Keratinocyte (primary cell): ENCODE results near the gene AFG1L. TPM values are rescaled to one million over a fixed set of nuclear protein-coding genes. Genes with fewer than 3 reads are reported as not detected.

ENCODE experiments used
- DNase-seq: peaks from one replicate; pipeline ENCODE4 v3.0.0-alpha.2; 2011; ENCODE audit warnings: low read depth, missing footprints, low spot score
- FAIRE-seq: peaks from 2 replicates; lab custom pipeline; 2011; peaks lifted over from hg19 to GRCh38; lab: Jason Lieb, UNC
- H2AFZ ChIP-seq: 2 replicates; pipeline ENCODE4 v1.6.0; 2012; ENCODE audit warnings: low read length, control low read depth, inconsistent platforms; ENCODE audit not compliant: control insufficient read depth
- H3K27ac ChIP-seq: 2 replicates; pipeline ENCODE4 v1.5.1; 2011; ENCODE audit warnings: low read length; ENCODE audit not compliant: control insufficient read depth, insufficient read depth
- H3K27me3 ChIP-seq: 3 replicates; pipeline ENCODE4 v1.6.0; 2011; ENCODE audit warnings: low read length; ENCODE audit not compliant: control insufficient read depth, insufficient read depth; ENCODE audit errors: extremely low read depth
- H3K36me3 ChIP-seq, 2 experiments: 2 replicates in 1 of 2; 3 replicates in 1 of 2; pipeline ENCODE4 v1.5.1; 2011; ENCODE audit warnings: low read length in 2 of 2, mild to moderate bottlenecking in 1 of 2; ENCODE audit not compliant: control insufficient read depth in 2 of 2, insufficient read depth in 2 of 2; ENCODE audit errors: extremely low read depth in 1 of 2
- H3K4me1 ChIP-seq: 3 replicates; pipeline ENCODE4 v1.5.1; 2011; ENCODE audit warnings: low read length; ENCODE audit not compliant: control insufficient read depth, insufficient read depth; ENCODE audit errors: extremely low read depth
- H3K4me2 ChIP-seq: 3 replicates; pipeline ENCODE4 v1.6.0; 2011; ENCODE audit warnings: low read depth, low read length; ENCODE audit not compliant: control insufficient read depth, insufficient read depth; ENCODE audit errors: extremely low read depth
- H3K4me3 ChIP-seq, 3 experiments: fragments of 200-600 bp in 1 of 3; sonication (generic) in 1 of 3; 2 replicates in 2 of 3; 3 replicates in 1 of 3; pipeline ENCODE4 v1.5.1; 2011 to 2016; ENCODE audit warnings: low read length in 3 of 3, mild to moderate bottlenecking in 3 of 3, control low read depth in 2 of 3, inconsistent platforms in 1 of 3, low read depth in 1 of 3, mixed read lengths in 1 of 3, mixed run types in 1 of 3, moderate library complexity in 1 of 3; ENCODE audit not compliant: control insufficient read depth in 2 of 3, insufficient read depth in 2 of 3; ENCODE audit errors: extremely low read depth in 1 of 3
- H3K79me2 ChIP-seq: 2 replicates; pipeline ENCODE4 v1.6.0; 2012; ENCODE audit warnings: low read length; ENCODE audit not compliant: control insufficient read depth, insufficient read depth
- H3K9ac ChIP-seq: 3 replicates; pipeline ENCODE4 v1.6.0; 2011; ENCODE audit warnings: low read length; ENCODE audit not compliant: control insufficient read depth, insufficient read depth; ENCODE audit errors: extremely low read depth
- H3K9me1 ChIP-seq: 3 replicates; pipeline ENCODE4 v1.6.0; 2011; ENCODE audit warnings: low read length; ENCODE audit not compliant: control insufficient read depth, insufficient read depth; ENCODE audit errors: extremely low read depth
- H3K9me3 ChIP-seq: 2 replicates; pipeline ENCODE4 v1.5.1; 2012; ENCODE audit warnings: low read depth, low read length; ENCODE audit not compliant: control insufficient read depth
- H4K20me1 ChIP-seq: 3 replicates; pipeline ENCODE4 v1.6.0; 2011; ENCODE audit warnings: low read length; ENCODE audit not compliant: control insufficient read depth, insufficient read depth; ENCODE audit errors: extremely low read depth
- EZH2 ChIP-seq: IDR thresholded peaks from one replicate; pipeline ENCODE4 v1.6.1; 2012; ENCODE audit warnings: inconsistent platforms, mild to moderate bottlenecking, low read length, moderate library complexity
- dilution Hi-C: fragments of 300-500 bp; cut with MboI; formaldehyde crosslinking; loops from one replicate; pipeline ENCODE4 v1.7.0; 2020; ENCODE audit warnings: low sequenced_read_pairs; ENCODE audit not compliant: extremely low pct_ligation_motif_present
- polyA plus RNA-seq, 5 experiments: library from polyadenylated mRNA; depleted of rRNA in 3 of 5; stranded (reverse) in 3 of 5; stranded (forward) in 1 of 5; unstranded in 1 of 5; fragments of >200 nt; gene quantifications; 1 replicate in 1 of 5; 2 replicates in 3 of 5; 3 replicates in 1 of 5; pipeline versions ENCODE4 v1.2.1 to v1.2.3, GENCODE V29; 2011 to 2012; ENCODE audit warnings: missing spikeins in 2 of 5, low read depth in 1 of 5, low replicate concordance in 1 of 5
- TF ChIP-seq, protein P1 (sequence below), 3 experiments: IDR thresholded peaks in 1 of 3; conservative IDR thresholded peaks in 1 of 3; optimal IDR thresholded peaks in 1 of 3; 2 replicates in 2 of 3; 3 replicates in 1 of 3; pipeline versions ENCODE3 to v1.5.1; 2011; ENCODE audit warnings: low read length in 3 of 3, mild to moderate bottlenecking in 3 of 3, moderate library complexity in 2 of 3, control low read depth in 1 of 3, inconsistent platforms in 1 of 3; ENCODE audit not compliant: insufficient read depth in 2 of 3; ENCODE audit errors: extremely low read depth in 1 of 3

The AFG1L gene
- polyA plus RNA-seq, 1 donor (not counting 4 experiments of a cell fraction or from before 2014, with no cell fraction given), result 3.1 TPM

DNA sequence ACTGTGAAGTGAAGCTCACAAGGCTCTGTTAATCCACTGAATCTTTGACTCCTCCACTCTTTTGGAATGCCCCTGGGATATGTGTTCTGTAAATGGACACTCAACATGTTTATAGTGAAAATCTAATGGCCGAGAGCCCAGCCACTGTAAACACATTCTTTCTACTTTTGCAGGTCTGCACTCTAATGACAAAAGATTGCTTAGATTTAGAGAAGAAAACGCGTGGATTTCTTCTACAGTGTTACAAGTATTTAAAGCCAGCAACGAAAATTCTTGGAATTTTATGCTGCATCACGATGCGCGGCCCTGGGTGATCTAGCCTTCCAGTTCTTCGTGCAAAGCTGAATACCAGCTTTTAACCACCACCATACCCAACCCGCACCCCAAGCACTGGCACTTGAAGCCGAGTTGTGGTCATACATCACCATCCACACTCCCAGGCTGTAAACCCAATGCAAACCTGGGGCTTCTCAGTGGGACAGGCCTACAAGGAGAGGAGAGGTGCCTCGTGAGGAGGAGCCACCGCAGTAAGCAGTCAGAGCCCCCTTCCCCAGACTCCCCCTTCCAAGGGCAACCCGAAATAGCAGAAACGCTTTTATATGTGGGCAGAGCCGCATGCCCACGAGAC is 262.1 kb downstream of the AFG1L start:
- no peaks in the 10 kb centered on the region for H3K27me3 ChIP-seq
- peaks cover 5% of the 10 kb centered on the region for H3K79me2 ChIP-seq
- no peaks in the 10 kb centered on the region for H3K9me1 ChIP-seq
- H3K9me3 ChIP-seq, result no peaks in the 10 kb centered on the region
- H3K4me2 ChIP-seq, result peak overlapping the region; percentile 91
- TF ChIP-seq EZH2, result no peak
- TF ChIP-seq, protein P1, sequence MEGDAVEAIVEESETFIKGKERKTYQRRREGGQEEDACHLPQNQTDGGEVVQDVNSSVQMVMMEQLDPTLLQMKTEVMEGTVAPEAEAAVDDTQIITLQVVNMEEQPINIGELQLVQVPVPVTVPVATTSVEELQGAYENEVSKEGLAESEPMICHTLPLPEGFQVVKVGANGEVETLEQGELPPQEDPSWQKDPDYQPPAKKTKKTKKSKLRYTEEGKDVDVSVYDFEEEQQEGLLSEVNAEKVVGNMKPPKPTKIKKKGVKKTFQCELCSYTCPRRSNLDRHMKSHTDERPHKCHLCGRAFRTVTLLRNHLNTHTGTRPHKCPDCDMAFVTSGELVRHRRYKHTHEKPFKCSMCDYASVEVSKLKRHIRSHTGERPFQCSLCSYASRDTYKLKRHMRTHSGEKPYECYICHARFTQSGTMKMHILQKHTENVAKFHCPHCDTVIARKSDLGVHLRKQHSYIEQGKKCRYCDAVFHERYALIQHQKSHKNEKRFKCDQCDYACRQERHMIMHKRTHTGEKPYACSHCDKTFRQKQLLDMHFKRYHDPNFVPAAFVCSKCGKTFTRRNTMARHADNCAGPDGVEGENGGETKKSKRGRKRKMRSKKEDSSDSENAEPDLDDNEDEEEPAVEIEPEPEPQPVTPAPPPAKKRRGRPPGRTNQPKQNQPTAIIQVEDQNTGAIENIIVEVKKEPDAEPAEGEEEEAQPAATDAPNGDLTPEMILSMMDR (optimal IDR thresholded peaks at IDR 0.05 in 1 of 3, IDR thresholded peaks at IDR 0.05 in 1 of 3, conservative IDR thresholded peaks at IDR 0.05 in 1 of 3; ENCODE audit: extremely low read depth in 1 of 3, insufficient read depth in 2 of 3, low read length in 3 of 3), result no peak
- FAIRE-seq (no peak), DNase-seq (no peak)
- H3K36me3 ChIP-seq, result no peaks in the 10 kb centered on the region
- H3K4me1 ChIP-seq, result peaks cover 21% of the 10 kb centered on the region
- H4K20me1 ChIP-seq, result no peaks in the 10 kb centered on the region
- peak overlapping the region; percentile 63 for H3K27ac ChIP-seq
- H3K4me3 ChIP-seq, result peak overlapping the region; percentile 57 to 73 (median 61)
- peak overlapping the region; percentile 93 for H3K9ac ChIP-seq
- H2AFZ ChIP-seq, result peak overlapping the region; percentile 90
- dilution Hi-C loops, result no loop called here

DNA sequence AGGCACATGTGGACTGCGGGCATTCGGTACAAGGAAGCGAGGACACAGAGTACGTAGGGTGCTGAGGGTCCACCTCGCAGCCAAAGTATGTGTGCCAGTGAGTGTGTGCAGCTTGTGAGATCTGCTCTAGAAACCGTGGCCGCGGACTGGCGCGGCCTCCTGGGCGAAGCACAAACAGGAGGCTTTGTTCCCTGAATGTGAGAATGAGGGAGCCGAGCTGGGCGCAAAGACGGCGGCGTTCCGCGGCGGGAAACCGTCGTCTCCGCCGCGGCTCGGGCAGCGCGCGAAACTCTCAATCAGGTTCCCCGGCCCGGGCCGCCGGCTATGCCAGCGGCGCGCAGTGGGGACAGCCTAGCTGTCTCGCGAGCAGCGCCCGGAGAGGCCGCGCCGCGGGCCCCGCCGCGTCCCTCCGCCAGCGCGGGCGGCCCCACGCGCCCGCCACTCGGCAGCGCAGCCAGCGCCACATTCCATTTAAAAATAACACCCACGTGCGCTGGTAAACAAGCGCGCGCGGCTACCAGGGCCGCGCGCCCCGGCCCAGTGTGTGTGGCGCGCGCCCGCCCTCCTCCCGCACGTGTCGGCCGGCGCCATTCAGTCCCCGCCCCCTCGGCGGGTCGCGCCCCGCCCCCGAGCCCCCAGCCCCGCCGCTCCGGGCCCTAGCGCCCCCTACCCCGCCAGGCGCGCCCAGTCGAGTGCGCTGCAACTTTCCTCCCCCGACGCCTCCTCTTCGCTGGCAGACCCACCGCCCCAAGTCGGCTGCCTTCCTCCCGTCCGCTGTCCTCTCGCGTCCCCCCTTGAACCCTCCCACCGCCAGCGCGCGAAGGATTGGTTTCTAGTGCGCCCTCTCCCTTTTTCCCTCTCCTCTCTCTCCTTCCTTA is 262.9 kb downstream of the AFG1L start:
- dilution Hi-C loops, result no loop called here
- H3K27ac ChIP-seq, result peak overlapping the region; percentile 87
- H2AFZ ChIP-seq, result peak overlapping the region; percentile 90
- peak overlapping the region; percentile 93 for H3K9ac ChIP-seq
- H3K9me3 ChIP-seq, result no peaks in the 10 kb centered on the region
- H4K20me1 ChIP-seq, result no peaks in the 10 kb centered on the region
- peak overlapping the region; percentile 91 for H3K4me2 ChIP-seq
- no peaks in the 10 kb centered on the region for H3K27me3 ChIP-seq
- H3K9me1 ChIP-seq, result no peaks in the 10 kb centered on the region
- H3K4me1 ChIP-seq, result peaks cover 22% of the 10 kb centered on the region
- no peak for DNase-seq
- FAIRE-seq, result no peak
- no peak for TF ChIP-seq EZH2
- TF ChIP-seq, protein P1 (optimal IDR thresholded peaks at IDR 0.05 in 1 of 3, IDR thresholded peaks at IDR 0.05 in 1 of 3, conservative IDR thresholded peaks at IDR 0.05 in 1 of 3; ENCODE audit: extremely low read depth in 1 of 3, insufficient read depth in 2 of 3, low read length in 3 of 3), result no peak
- H3K4me3 ChIP-seq, result peak overlapping the region; percentile 57 to 73 (median 69)
- H3K36me3 ChIP-seq, result no peaks in the 10 kb centered on the region
- peaks cover 11% of the 10 kb centered on the region for H3K79me2 ChIP-seq
